Motor neuron (in vitro differentiated cells): ENCODE results near the gene PARD3B. TPM values are rescaled to one million over a fixed set of nuclear protein-coding genes. Genes with fewer than 3 reads are reported as not detected.
A peak's percentile ranks its signal among the peaks of the same experiment; 100 is the strongest.

Experiments used
- ATAC-seq, 8 experiments: fragments of 200-7000 bp; cut with Tn5 transposase; replicated peaks in 6 of 8; 2 replicates each; pipeline ENCODE4 v1.8.0; 2021; ENCODE audit warnings: mild to moderate bottlenecking in 8 of 8, moderate library complexity in 8 of 8
- H3K27ac ChIP-seq, 2 donors: fragments of 250-450 bp; sonication (Bioruptor Pico); 2 replicates each; pipeline ENCODE4 v1.9.0; 2021; ENCODE audit warnings: antibody characterized with exemption in 2 of 2, mild to moderate bottlenecking in 2 of 2, moderate library complexity in 1 of 2
- H3K4me1 ChIP-seq, 2 donors: fragments of 250-450 bp; sonication (Bioruptor Pico); replicated peaks in 1 of 2; 2 replicates each; pipeline ENCODE4 v1.6.1; 2021; ENCODE audit warnings: antibody characterized with exemption in 2 of 2, mild to moderate bottlenecking in 2 of 2, moderate library complexity in 1 of 2
- H3K4me3 ChIP-seq, 5 donors: fragments of 250-450 bp; sonication (Bioruptor Pico); 2 replicates each; pipeline ENCODE4 v1.9.0; 2021; ENCODE audit warnings: antibody characterized with exemption in 5 of 5, mild to moderate bottlenecking in 5 of 5, moderate library complexity in 4 of 5
- WGBS, 10 experiments: fragments of 450-650 bp; shearing (Covaris generic); methylation state at CpG; one replicate each; pipeline ENCODE4 v1.0.0; 2022; 5-methylcytosine and 5-hydroxymethylcytosine counted together
- in situ Hi-C, 9 experiments: fragments of 400-800 bp; cut with MboI; loops; one replicate each; pipeline ENCODE4 v1.15.0; 2021; ENCODE audit warnings: low sequenced_read_pairs in 9 of 9, low pct_unique_long_range_greater_than_20kb in 2 of 9; ENCODE audit not compliant: unreplicated experiment in 9 of 9
- total RNA-seq, 8 experiments: library from RNA; unstranded; fragments of 300-600 nt; gene quantifications; 2 replicates each; pipeline versions ENCODE4 v1.2.3 to v1.2.4, GENCODE V29; 2022

The PARD3B gene
- total RNA-seq, 8 experiments from 2014 or later: 3.1 to 24.3 (median 10.4) TPM

DNA sequence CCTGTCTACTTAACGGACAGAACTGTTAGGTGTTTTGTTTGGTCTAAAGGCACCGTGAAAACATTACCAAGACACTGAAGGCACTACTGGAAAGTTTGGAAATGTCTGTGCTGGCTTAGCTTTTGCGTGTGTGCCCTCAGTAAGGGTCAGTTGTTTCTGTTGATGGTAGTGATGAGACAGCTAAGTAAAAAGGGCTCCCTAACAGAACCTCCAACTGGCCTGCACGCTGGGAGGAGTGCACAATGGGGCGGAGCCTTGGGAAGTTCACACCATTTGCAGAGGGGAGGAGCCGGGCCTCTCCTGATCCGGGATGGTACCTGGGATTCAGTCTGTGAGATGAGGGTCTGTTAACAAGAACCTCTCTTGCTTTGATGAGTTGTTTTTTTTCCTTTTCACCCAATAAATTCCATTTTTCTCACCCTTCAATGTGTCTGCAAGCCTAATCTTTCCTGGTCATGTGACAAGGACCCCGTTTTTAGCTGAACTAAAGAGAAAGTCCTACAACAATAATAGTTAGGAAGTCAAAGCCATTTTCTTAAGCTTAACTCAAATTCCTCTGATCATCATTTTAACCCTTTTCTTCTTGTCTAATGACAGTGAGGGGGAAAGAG lies 368.7 kb downstream of the PARD3B start:
- ATAC-seq: no peak
- H3K27ac ChIP-seq: no peak overlapping the region
- H3K4me1 ChIP-seq: peaks cover 5 to 10% of the 10 kb centered on the region in 2 donors
- in situ Hi-C loops: no loop called here
- WGBS, 10 experiments: 87 to 100% (median 93%) methylated on average over 2 to 8 of the region's 8 CpGs
- H3K4me3 ChIP-seq: no peak overlapping the region

- Histone ChIP-seq H3K4me1 (peaks cover 5 to 12% of the 10 kb centered on the region in 2 donors), H3K4me3 (no peak overlapping the region), H3K27ac (no peak overlapping the region)
- WGBS, 10 experiments: 93 to 100% (median 100%) methylated on average over 1 to 4 of the region's 9 CpGs; no CpG with 5 or more reads in 4 of the 10 experiments
- ATAC-seq: no peak
- in situ Hi-C loops: no loop called here
Observed at GRCh38 chr2:204914708-204915107, 369.4 kb downstream of the PARD3B start.

DNA sequence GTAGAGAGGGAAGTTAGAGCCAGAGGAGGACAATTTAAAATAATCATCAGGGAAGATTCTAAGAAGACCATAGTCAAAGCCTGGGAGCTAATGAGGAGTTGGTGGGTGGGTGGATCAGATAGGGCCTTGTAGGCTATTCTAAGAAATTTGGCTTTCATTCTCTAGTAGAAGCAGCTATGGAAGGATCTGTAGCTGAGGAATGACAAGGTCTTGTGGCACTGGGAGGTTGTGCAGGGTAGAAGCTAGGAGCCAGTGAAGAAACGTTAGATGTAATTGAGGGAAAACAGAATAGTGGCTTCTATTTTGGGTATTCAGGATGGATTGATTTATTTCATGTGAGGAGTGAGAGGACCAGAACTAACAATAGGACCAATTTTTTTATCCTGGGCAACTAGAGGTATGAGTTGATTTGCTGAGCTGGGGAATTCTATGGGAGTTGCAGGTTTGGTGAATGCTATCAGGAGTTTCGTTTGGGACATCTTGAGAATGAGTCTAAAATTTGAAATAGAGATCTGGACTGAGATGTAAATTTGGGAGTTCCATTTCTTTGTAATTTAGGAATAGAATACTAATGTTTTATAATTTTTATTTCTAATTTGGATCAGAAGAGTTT lies 371.9 kb downstream of the PARD3B start:
- in situ Hi-C loops: no loop called here
- no peak for ATAC-seq
- Histone ChIP-seq H3K4me3 (no peak overlapping the region), H3K4me1 (peaks cover 3 to 21% of the 10 kb centered on the region in 2 donors), H3K27ac (no peak overlapping the region)
- 60 to 100% (median 89%) methylated on average over 1 to 2 of the region's 2 CpGs for WGBS, 10 experiments

DNA sequence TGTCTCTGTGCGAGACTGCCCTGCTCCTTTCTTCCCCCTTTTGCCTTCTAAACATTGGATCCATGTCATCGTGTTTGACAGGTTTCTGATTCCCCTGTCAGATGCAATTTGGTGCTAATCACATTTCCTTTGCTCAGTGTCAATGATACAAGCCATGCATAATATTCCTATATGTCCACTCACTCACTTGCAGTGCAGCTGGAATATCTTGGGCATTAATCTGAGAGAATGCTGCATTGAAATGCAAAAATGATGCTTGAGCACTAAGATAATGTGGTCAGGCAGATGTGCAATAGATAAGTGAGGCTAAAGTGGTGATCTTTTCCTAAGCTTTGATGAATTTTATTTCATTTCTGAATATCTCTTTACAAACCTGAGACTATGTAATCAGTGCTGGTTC lies 375.5 kb downstream of the PARD3B start:
- WGBS, 10 experiments: 50 to 100% (median 62%) methylated on average over 1 to 2 of the region's 2 CpGs; no CpG with 5 or more reads in 1 of the 10 experiments
- no peak overlapping the region for H3K4me3 ChIP-seq
- in situ Hi-C loops: no loop called here
- ATAC-seq: peak in 5 of 8 experiments; percentile 22 to 76 (median 52)
- H3K4me1 ChIP-seq: peaks cover 3 to 24% of the 10 kb centered on the region in 2 donors
- peak overlapping the region in 1 of 2 donors; percentile 29 for H3K27ac ChIP-seq

GRCh38 chr2:204923957-204924356 lies 378.7 kb downstream of the PARD3B start:
- in situ Hi-C loops: no loop called here
- no peak overlapping the region for H3K27ac ChIP-seq
- H3K4me1 ChIP-seq: peaks cover 3 to 24% of the 10 kb centered on the region in 2 donors
- no peak overlapping the region for H3K4me3 ChIP-seq
- no peak for ATAC-seq

DNA sequence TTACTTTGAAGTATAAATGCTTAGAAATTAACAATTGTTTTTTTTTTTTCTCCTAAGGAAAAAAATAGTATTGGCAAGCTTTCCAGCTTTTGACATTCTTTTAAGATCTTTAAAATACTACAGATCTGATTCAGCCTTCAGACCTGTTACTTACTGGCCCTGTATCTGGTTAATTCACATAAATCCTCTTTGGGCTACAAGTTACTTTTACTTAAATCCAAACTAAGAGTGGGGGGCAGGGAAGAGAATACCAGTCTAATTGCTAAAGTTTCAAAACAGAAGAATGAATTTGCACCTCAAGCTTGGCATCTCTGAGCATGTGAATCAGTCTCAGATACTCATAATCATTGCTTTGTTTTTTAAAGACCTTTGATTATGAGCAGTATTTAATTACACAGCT lies 386.3 kb downstream of the PARD3B start:
- no peak for ATAC-seq
- H3K4me3 ChIP-seq: no peak overlapping the region
- in situ Hi-C loops: no loop called here
- no peak overlapping the region for H3K27ac ChIP-seq
- no peaks in the 10 kb centered on the region for H3K4me1 ChIP-seq

GRCh38 chr2:204933735-204934374 lies 388.6 kb downstream of the PARD3B start:
- no peak overlapping the region for H3K4me3 ChIP-seq
- no peaks in the 10 kb centered on the region for H3K4me1 ChIP-seq
- no peak for ATAC-seq
- WGBS, 10 experiments: 8 to 100% (median 92%) methylated on average over 1 of the region's 1 CpG; no CpG with 5 or more reads in 2 of the 10 experiments
- in situ Hi-C loops: no loop called here
- no peak overlapping the region for H3K27ac ChIP-seq

GRCh38 chr2:204944927-204945326 lies 399.7 kb downstream of the PARD3B start:
- in situ Hi-C loops: no loop called here
- Histone ChIP-seq H3K4me1 (peaks cover 0 to 11% of the 10 kb centered on the region in 2 donors), H3K4me3 (no peak overlapping the region), H3K27ac (no peak overlapping the region)
- WGBS, 10 experiments: 65 to 100% (median 92%) methylated on average over 1 to 3 of the region's 3 CpGs; no CpG with 5 or more reads in 1 of the 10 experiments
- no peak for ATAC-seq

DNA sequence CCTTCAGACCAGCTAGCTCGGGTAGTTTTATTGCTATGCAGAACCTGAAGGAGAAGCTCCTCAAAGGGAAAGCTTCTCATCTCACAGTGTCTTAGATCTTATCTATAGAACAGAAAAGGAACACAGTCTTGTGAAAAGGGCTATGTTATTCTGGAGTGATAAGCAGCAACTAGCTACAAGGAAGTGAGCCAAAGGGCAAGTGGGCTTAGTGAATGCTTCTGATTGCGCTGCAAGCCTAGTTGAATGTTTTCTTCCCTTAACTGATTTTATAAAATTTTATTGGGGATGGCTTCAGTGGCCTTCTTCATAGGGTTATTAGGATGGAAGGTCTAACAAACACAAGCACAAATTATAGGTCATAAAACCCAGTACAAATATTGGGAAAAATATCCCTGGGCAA lies 400.1 kb downstream of the PARD3B start:
- Histone ChIP-seq H3K4me3 (no peak overlapping the region), H3K27ac (no peak overlapping the region), H3K4me1 (peaks cover 0 to 11% of the 10 kb centered on the region in 2 donors)
- ATAC-seq: no peak
- 75 to 100% (median 100%) methylated on average over 1 to 2 of the region's 2 CpGs; no CpG with 5 or more reads in 3 of the 10 experiments for WGBS, 10 experiments
- in situ Hi-C loops: no loop called here

DNA sequence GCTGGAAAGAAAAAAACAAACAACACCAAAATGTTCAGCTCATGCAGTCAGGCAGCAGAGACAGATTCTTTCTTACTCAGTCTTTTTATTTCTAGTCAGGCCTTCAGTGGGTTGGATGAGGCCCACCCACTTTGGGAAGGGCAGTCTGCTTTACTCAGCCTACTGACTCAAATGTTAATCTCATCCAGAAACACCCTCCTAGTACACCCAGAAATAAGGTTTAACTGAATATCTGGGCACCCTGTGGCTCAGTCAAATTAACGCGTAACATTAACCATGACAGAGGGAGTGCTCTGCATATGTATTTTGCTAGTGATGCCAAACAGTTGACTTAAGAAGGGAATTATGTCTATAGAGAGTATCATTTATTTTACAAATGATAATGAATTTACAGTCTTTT lies 401.6 kb downstream of the PARD3B start:
- 17 to 100% (median 89%) methylated on average over 1 to 2 of the region's 2 CpGs; no CpG with 5 or more reads in 3 of the 10 experiments for WGBS, 10 experiments
- in situ Hi-C loops: no loop called here

GRCh38 chr2:204947405-204947804 lies 402.1 kb downstream of the PARD3B start:
- in situ Hi-C loops: no loop called here
- Histone ChIP-seq H3K27ac (no peak overlapping the region), H3K4me1 (peaks cover 0 to 11% of the 10 kb centered on the region in 2 donors), H3K4me3 (no peak overlapping the region)
- ATAC-seq: no peak
- 75 to 100% (median 83%) methylated on average over 1 of the region's 1 CpG; no CpG with 5 or more reads in 7 of the 10 experiments for WGBS, 10 experiments

More for the DNA sequence above, 401.6 kb downstream of the PARD3B start:
- no peak overlapping the region for H3K4me3 ChIP-seq
- ATAC-seq: peak in 3 of 8 experiments; percentile 9 to 98 (median 91)
- peaks cover 0 to 11% of the 10 kb centered on the region in 2 donors for H3K4me1 ChIP-seq
- H3K27ac ChIP-seq: no peak overlapping the region

- H3K27ac ChIP-seq: no peak overlapping the region
- ATAC-seq: peak in 4 of 8 experiments; percentile 51 to 64 (median 60)
- H3K4me1 ChIP-seq: peaks cover 0 to 11% of the 10 kb centered on the region in 2 donors
- WGBS, 10 experiments: 80 to 100% (median 96%) methylated on average over 1 to 3 of the region's 3 CpGs
- H3K4me3 ChIP-seq: no peak overlapping the region
- in situ Hi-C loops: no loop called here
Observed at GRCh38 chr2:204948024-204948763, 402.9 kb downstream of the PARD3B start.

DNA sequence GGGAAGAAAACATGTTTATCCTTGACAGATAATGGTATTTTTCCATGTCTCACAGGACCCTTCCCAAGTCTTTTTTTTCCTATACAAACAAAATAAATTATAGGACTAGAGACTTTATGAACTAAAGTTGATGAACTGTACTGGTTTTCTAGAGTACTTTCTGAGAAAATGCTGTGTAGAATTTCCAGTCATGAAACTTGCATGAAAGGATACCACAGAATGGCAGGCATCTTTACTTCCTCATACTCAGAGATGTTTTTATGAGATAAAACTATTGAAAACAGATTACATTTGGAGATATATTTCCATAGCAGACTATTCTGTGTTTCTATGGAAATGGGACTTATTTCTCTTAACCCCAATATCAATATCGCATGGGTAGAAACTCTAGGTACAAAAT lies 403.5 kb downstream of the PARD3B start:
- Histone ChIP-seq H3K4me1 (peaks cover 0 to 11% of the 10 kb centered on the region in 2 donors), H3K27ac (no peak overlapping the region), H3K4me3 (no peak overlapping the region)
- in situ Hi-C loops: no loop called here
- 80 to 100% (median 100%) methylated on average over 1 of the region's 1 CpG; no CpG with 5 or more reads in 1 of the 10 experiments for WGBS, 10 experiments
- no peak for ATAC-seq
